Fibroblast of lung (primary cell): Measurements from ENCODE around the gene FZD4. TPM values are rescaled to one million over a fixed set of nuclear protein-coding genes. Genes with fewer than 3 reads are reported as not detected.

Experiments
- DNase-seq, 2 donors: peaks; one replicate each; pipeline versions ENCODE4 v3.0.0 to v3.0.0-alpha.2; 2010; ENCODE audit warnings: low read depth in 2 of 2
- H2AFZ ChIP-seq: 2 replicates; pipeline ENCODE4 v1.5.1; 2012; ENCODE audit warnings: low read length, control low read depth, inconsistent platforms
- H3K27ac ChIP-seq: 2 replicates; pipeline ENCODE4 v1.5.1; 2011; ENCODE audit warnings: low read length, control low read depth; ENCODE audit not compliant: insufficient read depth
- H3K27me3 ChIP-seq: 2 replicates; pipeline ENCODE4 v1.5.1; 2011; ENCODE audit warnings: mild to moderate bottlenecking, low read length; ENCODE audit not compliant: control insufficient read depth, insufficient read depth
- H3K36me3 ChIP-seq: 2 replicates; pipeline ENCODE4 v1.5.1; 2011; ENCODE audit warnings: low read length; ENCODE audit not compliant: control insufficient read depth, insufficient read depth
- H3K4me1 ChIP-seq: 2 replicates; pipeline ENCODE4 v1.5.1; 2011; ENCODE audit warnings: low read length; ENCODE audit not compliant: control insufficient read depth, insufficient read depth; ENCODE audit errors: extremely low read depth
- H3K4me2 ChIP-seq: 2 replicates; pipeline ENCODE4 v1.5.1; 2011; ENCODE audit warnings: low read length, control low read depth; ENCODE audit not compliant: insufficient read depth; ENCODE audit errors: extremely low read depth
- H3K4me3 ChIP-seq, 4 experiments: fragments of 200-600 bp in 1 of 4; sonication (generic) in 1 of 4; replicated peaks in 1 of 4; 2 replicates each; pipeline ENCODE4 v1.5.1; 2011 to 2016; ENCODE audit warnings: low read length in 4 of 4, low read depth in 3 of 4, mild to moderate bottlenecking in 3 of 4, control low read depth in 2 of 4, inconsistent platforms in 1 of 4, mixed read lengths in 1 of 4; ENCODE audit not compliant: insufficient read depth in 1 of 4; ENCODE audit errors: control extremely low read depth in 1 of 4
- H3K79me2 ChIP-seq: 2 replicates; pipeline ENCODE4 v1.5.1; 2012; ENCODE audit warnings: mild to moderate bottlenecking, low read length, inconsistent platforms; ENCODE audit not compliant: control insufficient read depth, insufficient read depth
- H3K9ac ChIP-seq: 2 replicates; pipeline ENCODE4 v1.5.1; 2011; ENCODE audit warnings: mild to moderate bottlenecking, low read length, control low read depth; ENCODE audit not compliant: insufficient read depth
- H3K9me3 ChIP-seq: 2 replicates; pipeline ENCODE4 v1.5.1; 2012; ENCODE audit warnings: low read depth, low read length; ENCODE audit not compliant: control insufficient read depth, insufficient read depth
- H4K20me1 ChIP-seq: 2 replicates; pipeline ENCODE4 v1.5.1; 2011; ENCODE audit warnings: low read length; ENCODE audit not compliant: control insufficient read depth, insufficient read depth; ENCODE audit errors: extremely low read depth
- CTCF ChIP-seq, 2 donors: IDR thresholded peaks in 1 of 2; conservative IDR thresholded peaks in 1 of 2; 1 replicate in 1 of 2; 2 replicates in 1 of 2; pipeline ENCODE4 v1.5.1; 2011 to 2012; ENCODE audit warnings: low read length in 2 of 2, control low read depth in 1 of 2, inconsistent platforms in 1 of 2, low read depth in 1 of 2, mild to moderate bottlenecking in 1 of 2
- EZH2 ChIP-seq: IDR thresholded peaks from 2 replicates; pipeline ENCODE4 v1.5.1; 2012; ENCODE audit warnings: low read length, control low read depth, mild to moderate bottlenecking; ENCODE audit errors: missing control alignments
- polyA plus RNA-seq, 2 donors: library from polyadenylated mRNA; depleted of rRNA in 1 of 2; stranded (reverse) in 1 of 2; unstranded in 1 of 2; fragments of >200 nt; gene quantifications; 2 replicates each; pipeline ENCODE4 v1.2.1, GENCODE V29; 2011 to 2012; ENCODE audit warnings: missing spikeins in 1 of 2
- total RNA-seq: library from RNA; depleted of rRNA; stranded (reverse); fragments of >200 nt; gene quantifications from 2 replicates; pipeline ENCODE4 v1.2.1, GENCODE V29; 2014

FZD4 gene
- total and polyA plus RNA-seq, 2 donors (not counting 1 experiment from before 2014, with no cell fraction given), result 15.7 to 17.8 TPM

- H2AFZ ChIP-seq, result peak overlapping the region; percentile 73
- H3K27ac ChIP-seq, result peak overlapping the region; percentile 12
- H3K4me2 ChIP-seq, result no peak overlapping the region
These were observed 40.2 kb downstream of the FZD4 start for GRCh38 chr11:86914865-86915519.

GRCh38 chr11:86912238-86912637 is 43.0 kb downstream of the FZD4 start:
- TF ChIP-seq EZH2, result no peak
- TF ChIP-seq CTCF (conservative IDR thresholded peaks at IDR 0.05 in 1 of 2, IDR thresholded peaks at IDR 0.05 in 1 of 2; ENCODE audit: low read depth in 1 of 2, low read length in 2 of 2), result no peak
- no peak overlapping the region for H3K4me3 ChIP-seq
- no peak overlapping the region for H3K9ac ChIP-seq
- H3K27me3 ChIP-seq, result no peaks in the 10 kb centered on the region
- H3K4me1 ChIP-seq, result peaks cover 6% of the 10 kb centered on the region
- no peaks in the 10 kb centered on the region for H4K20me1 ChIP-seq
- no peak overlapping the region for H2AFZ ChIP-seq
- H3K27ac ChIP-seq, result no peak overlapping the region
- H3K36me3 ChIP-seq, result no peaks in the 10 kb centered on the region
- no peak for DNase-seq
- H3K9me3 ChIP-seq, result no peaks in the 10 kb centered on the region
- no peak overlapping the region for H3K4me2 ChIP-seq
- no peaks in the 10 kb centered on the region for H3K79me2 ChIP-seq

More at GRCh38 chr11:86914865-86915519, 40.2 kb downstream of the FZD4 start:
- Histone ChIP-seq H3K79me2 (no peaks in the 10 kb centered on the region), H3K9ac (no peak overlapping the region), H3K27me3 (no peaks in the 10 kb centered on the region), H4K20me1 (no peaks in the 10 kb centered on the region), H3K9me3 (no peaks in the 10 kb centered on the region), H3K4me1 (peaks cover 11% of the 10 kb centered on the region), H3K4me3 (no peak overlapping the region), H3K36me3 (no peaks in the 10 kb centered on the region)
- peak in 1 of 2 donors; percentile 41 for DNase-seq
- TF ChIP-seq EZH2 (no peak), CTCF (conservative IDR thresholded peaks at IDR 0.05 in 1 of 2, IDR thresholded peaks at IDR 0.05 in 1 of 2; ENCODE audit: low read depth in 1 of 2, low read length in 2 of 2) (no peak)

GRCh38 chr11:86910592-86910991 is 44.6 kb downstream of the FZD4 start:
- H3K79me2 ChIP-seq, result no peaks in the 10 kb centered on the region
- no peak overlapping the region for H2AFZ ChIP-seq
- no peaks in the 10 kb centered on the region for H3K9me3 ChIP-seq
- H3K4me3 ChIP-seq, result no peak overlapping the region
- no peak for TF ChIP-seq CTCF (conservative IDR thresholded peaks at IDR 0.05 in 1 of 2, IDR thresholded peaks at IDR 0.05 in 1 of 2; ENCODE audit: low read depth in 1 of 2, low read length in 2 of 2)
- no peak for TF ChIP-seq EZH2
- no peak overlapping the region for H3K27ac ChIP-seq
- H3K27me3 ChIP-seq, result no peaks in the 10 kb centered on the region
- no peak overlapping the region for H3K9ac ChIP-seq
- no peaks in the 10 kb centered on the region for H4K20me1 ChIP-seq
- H3K4me1 ChIP-seq, result peaks cover 2% of the 10 kb centered on the region
- H3K4me2 ChIP-seq, result no peak overlapping the region
- no peaks in the 10 kb centered on the region for H3K36me3 ChIP-seq
- DNase-seq, result no peak
